NCI-H510A treated with DMSO at 0.1 percent for 48 hours (cell line): Measurements from ENCODE around the gene SLIT1.

Source experiments
- DNase-seq: peaks from one replicate; lab custom pipeline; 2025; lab: John Stamatoyannopoulos, UW

SLIT1 gene

GRCh38 chr10:97200616-97201015, 14.9 kb upstream of the SLIT1 start:
- DNase-seq, result no peak

- DNase-seq, result peak; percentile 45
Observed at GRCh38 chr10:97199152-97199551, 13.4 kb upstream of the SLIT1 start.

- no peak for DNase-seq
Observed at GRCh38 chr10:97197030-97197500, 11.3 kb upstream of the SLIT1 start.

GRCh38 chr10:97196223-97197029, 10.7 kb upstream of the SLIT1 start:
- peak; percentile 89 for DNase-seq

GRCh38 chr10:97195706-97196222, 10.0 kb upstream of the SLIT1 start:
- peak; percentile 67 for DNase-seq

GRCh38 chr10:97192952-97193435, 7.2 kb upstream of the SLIT1 start:
- DNase-seq, result no peak

- no peak for DNase-seq
Observed at GRCh38 chr10:97190450-97190849, 4.7 kb upstream of the SLIT1 start.

- DNase-seq, result peak; percentile 82
Observed at GRCh38 chr10:97188261-97188711, 2.5 kb upstream of the SLIT1 start.

- no peak for DNase-seq
Observed at GRCh38 chr10:97186911-97187310, 1.2 kb upstream of the SLIT1 start.

- DNase-seq, result no peak
Observed at GRCh38 chr10:97184971-97185325, 811 bp downstream of the SLIT1 start.

- no peak for DNase-seq
Observed at GRCh38 chr10:97183314-97183713, 2.4 kb downstream of the SLIT1 start.

- DNase-seq, result no peak
Observed at GRCh38 chr10:97182288-97182990, 3.3 kb downstream of the SLIT1 start.

- no peak for DNase-seq
Observed at GRCh38 chr10:97180986-97181385, 4.8 kb downstream of the SLIT1 start.

GRCh38 chr10:97180363-97180755, 5.4 kb downstream of the SLIT1 start:
- DNase-seq, result no peak

- no peak for DNase-seq
Observed at GRCh38 chr10:97179731-97180362, 5.9 kb downstream of the SLIT1 start.

- no peak for DNase-seq
Observed at GRCh38 chr10:97179311-97179710, 6.4 kb downstream of the SLIT1 start.

GRCh38 chr10:97178074-97178473, 7.7 kb downstream of the SLIT1 start:
- no peak for DNase-seq

- no peak for DNase-seq
Observed at GRCh38 chr10:97176226-97176625, 9.5 kb downstream of the SLIT1 start.

- DNase-seq, result no peak
Observed at GRCh38 chr10:97175586-97175985, 10.2 kb downstream of the SLIT1 start.

- no peak for DNase-seq
Observed at GRCh38 chr10:97174941-97175340, 10.8 kb downstream of the SLIT1 start.

- DNase-seq, result no peak
Observed at GRCh38 chr10:97174276-97174775, 11.4 kb downstream of the SLIT1 start.

GRCh38 chr10:97173036-97173435, 12.7 kb downstream of the SLIT1 start:
- DNase-seq, result no peak
